ENCODE data around the gene NOC2L.

DNA sequence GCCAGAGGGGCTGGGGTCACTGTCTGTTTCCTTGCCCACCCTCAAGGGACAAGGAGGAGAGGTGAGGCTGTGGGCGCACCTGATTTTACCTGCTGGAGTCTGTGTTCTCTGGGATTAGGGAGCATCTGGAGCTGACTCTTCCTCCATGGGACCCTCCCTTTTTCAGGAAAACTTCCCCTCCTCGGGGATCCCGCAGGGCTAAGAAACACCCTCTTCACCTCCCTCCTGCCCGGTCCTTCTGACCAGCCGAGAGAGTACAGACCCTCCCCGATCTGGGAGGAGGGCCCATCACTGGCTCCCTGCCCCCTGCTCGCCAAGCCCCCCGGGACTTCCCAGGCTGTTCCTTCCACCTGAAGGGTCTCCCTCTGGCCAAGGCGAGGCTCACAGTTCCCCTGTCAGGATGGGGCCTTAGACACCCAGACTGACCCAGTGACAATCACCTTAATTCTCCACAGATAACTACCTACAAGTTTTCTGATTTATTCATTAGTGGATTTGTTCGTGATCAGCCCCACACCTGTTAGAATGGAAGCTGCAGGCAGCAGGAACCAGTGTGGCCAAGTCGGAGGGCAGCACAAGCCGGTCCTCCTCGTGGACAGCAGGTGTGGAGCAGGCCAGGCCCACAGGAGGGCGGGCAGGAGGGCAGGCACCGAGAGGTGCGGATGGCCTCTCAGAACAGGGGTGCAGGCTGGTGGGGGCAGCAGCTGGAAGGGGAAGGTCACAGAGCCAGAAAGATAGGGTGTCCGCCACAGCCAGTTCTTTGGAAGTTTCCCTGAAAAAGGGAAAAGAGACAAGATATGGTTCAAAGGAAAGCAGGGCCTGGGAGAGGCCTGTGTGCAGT lies 51.2 kb downstream of the NOC2L start:
- TF ChIP-seq POLR2A (IDR thresholded peaks at IDR 0.05; ENCODE audit: low read length) (no peak), GATA1 (IDR thresholded peaks at IDR 0.05; ENCODE audit: low read depth, low read length) (no peak)
